NCI-H187 (cell line): ENCODE results near the gene PRKCA.
"Not testable (repeated sequence)": the region's sequence is repeated elsewhere in the genome, so short reads cannot be mapped to it uniquely, and the experiment has no call there.

ENCODE experiments used
- DNase-seq, 2 experiments: peaks; one replicate each; lab custom pipeline; 2025; lab: John Stamatoyannopoulos, UW

The PRKCA gene

DNA sequence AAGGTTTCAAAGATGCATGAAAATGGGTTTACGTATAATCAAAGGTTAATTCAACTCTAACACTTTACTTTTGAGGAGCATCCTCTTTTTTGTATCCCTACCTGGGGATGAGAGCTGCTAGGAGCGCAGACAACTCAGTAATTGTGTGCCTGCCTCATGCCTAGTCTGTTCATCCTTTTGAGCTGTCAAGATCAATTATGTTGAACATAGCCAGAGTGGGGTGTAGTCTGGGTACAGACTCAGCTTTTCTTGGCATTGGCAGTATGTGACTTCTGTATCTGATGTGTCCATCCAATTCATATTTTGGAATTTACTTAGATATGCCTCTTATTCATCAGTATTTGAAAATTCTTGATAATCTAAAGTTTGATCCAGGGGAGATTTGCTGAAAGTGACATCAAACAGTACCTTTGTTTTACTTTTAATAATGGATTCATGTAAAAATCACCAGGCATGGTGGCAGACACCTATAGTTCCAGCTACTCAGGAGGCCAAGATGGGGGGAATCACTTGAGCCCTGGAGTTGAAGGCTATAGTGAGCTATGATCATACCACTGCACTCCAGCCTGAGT, 24.1 kb downstream of the PRKCA start:
- DNase-seq = no peak

DNA sequence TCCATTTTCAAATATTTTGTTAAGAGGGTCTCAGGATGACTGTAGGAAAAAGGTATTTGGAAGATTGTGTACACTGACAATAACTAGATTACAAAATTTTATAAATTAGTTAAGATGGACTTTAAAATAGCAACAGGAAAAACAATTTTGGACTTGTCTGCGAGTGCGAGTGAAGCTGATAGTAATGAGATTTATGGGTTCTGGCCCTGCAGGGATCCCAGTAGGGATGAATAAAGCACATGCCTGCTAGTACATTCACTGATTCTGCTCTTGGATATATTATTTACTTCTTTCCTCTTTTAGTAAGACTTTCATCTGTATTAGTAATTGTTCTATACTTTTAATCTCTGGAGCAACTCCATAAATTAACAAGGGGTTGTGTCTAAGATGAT, 28.2 kb downstream of the PRKCA start:
- DNase-seq = no peak

DNA sequence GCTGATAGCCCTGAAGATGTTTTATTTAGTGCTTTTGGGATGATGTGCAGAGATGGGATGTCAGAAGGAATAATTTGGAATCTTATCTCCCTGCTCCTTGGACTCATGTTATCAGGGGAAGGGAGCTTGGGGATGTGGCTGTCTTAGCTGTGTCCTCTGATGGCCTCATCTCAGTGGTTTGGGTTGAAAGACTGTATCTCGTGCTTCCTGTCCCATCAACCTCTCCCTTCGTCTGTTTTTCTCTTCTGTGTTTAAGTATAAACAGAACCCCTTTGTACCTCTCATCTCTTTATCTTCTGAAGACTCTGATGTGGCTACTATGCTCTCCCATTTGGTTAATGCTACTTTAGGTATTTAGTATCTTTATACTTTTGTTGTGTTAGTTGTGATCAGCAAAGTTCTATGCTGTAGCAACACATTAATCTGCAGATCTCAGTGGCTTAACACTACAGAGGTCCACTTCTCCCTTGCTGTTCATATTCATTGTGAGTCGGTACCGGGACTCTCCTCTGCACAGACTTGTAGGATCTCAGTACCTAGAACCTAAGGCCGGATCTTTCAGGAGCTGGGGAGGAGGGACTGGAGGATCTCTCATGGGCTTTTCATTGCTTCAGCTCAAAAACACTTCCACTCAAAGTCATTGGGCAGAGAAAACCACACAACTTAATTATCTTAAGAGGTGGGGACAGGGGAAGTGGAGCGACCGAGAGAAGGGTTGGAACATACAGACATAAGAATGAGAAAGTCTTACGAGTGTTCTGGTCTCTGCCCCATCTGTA, 28.8 kb downstream of the PRKCA start:
- no peak for DNase-seq

- no peak for DNase-seq
Measured at GRCh38 chr17:66335797-66336196, 33.4 kb downstream of the PRKCA start.

DNA sequence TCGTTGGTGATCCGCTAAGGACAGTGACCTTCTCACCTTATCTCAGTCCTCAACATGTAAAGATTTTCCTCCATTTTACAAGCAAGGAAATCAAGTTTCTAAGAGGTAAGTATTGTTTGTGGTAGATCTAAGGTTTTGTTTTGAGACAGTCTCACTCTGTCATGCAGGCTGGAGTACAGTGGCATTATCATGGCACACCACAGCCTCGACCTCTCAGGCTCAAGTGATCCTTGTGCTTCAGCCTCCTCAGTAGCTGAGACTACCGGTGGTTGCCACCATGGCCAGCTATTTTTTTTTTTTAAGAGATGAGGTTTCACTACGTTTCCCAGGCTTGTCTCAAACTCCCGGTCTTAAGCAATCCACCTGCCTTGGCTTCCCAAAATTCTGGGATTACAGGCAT, 34.9 kb downstream of the PRKCA start:
- no peak for DNase-seq

- no peak for DNase-seq
Measured at GRCh38 chr17:66337866-66338485, 35.6 kb downstream of the PRKCA start.

DNA sequence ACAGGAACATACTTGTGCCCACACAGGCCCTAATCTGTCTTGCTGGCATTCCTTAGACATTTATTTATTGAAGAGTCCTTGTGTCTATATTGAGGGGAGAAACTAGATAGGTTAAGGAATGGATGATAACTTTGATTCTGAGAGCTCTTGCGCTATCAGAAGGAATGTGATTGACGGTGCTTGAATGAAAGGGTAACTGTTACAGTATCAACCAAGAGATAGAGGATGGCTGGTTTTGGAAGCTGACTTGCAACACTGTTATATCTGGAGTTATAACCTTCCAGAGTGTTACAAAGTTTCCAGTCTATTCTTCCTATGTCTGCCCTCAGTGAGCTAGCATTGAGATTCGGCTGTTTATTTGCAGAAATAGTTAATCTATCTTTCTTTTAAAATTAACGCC, 36.5 kb downstream of the PRKCA start:
- DNase-seq = no peak

DNA sequence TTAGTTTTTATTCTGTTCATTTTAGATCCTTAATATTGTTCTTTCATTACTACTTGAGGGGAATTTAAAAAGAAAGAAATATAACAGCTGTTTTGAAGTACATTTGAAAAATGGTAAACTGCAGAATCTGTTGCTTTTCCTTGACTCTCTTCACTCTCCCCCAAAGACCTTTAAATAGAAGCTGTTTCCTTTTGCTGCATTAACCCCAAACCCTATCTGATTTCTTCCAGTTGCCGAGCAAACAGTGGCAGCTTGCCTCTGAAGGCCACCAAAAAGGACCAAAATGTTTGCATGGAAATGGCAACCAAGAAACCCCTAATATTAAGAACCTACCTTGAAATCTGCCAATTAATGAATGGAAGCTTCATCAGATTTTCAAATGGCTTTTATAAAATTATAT, 37.1 kb downstream of the PRKCA start:
- DNase-seq = no peak

- DNase-seq = no peak
Measured at GRCh38 chr17:66340720-66341119, 38.3 kb downstream of the PRKCA start.

GRCh38 chr17:66341462-66341861, 39.0 kb downstream of the PRKCA start:
- no peak for DNase-seq

DNA sequence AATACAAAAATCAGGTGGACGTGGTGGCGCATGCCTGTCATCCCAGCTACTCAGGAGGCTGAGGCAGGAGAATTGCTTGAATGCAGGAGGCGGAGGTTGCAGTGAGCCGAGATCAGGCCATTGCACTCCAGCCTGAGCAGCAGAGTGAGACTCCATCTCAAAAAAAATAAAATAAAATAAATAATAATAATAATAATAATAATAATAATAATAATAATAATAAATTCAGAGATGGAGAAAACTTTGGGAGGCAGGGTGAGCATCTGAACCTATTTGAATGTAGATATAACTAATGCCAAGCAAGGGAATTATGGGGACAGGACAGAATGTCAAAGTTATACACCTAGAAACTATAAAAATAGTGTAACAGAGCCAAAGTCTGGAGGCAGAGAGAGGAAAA, 39.9 kb downstream of the PRKCA start:
- DNase-seq = not testable (repeated sequence)

DNA sequence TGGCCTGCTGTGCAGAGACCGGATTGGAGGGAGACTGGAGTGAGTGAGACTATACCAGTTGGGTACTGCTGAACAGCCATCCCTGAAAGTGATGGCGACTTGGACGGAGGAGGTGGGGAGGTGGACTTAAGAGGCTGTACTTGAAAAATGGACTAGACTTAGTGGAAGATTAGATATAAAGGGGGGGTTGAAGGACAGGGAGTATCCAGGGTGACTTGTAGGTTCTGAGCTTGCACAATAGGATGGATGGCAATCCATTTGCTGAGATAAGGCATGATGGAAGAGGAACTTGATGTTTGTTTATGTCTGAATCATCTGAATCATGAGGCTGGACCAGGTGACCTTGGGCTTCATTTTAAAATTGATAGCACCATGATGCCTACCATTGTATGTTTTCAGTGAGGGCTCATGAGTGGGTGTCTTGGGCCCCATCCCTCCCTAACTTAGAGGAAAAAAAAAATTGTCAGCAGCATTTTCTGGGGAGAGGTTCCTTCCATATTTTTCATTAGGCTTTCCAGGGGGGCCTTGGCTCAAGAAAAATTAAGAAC, 41.2 kb downstream of the PRKCA start:
- no peak for DNase-seq

DNA sequence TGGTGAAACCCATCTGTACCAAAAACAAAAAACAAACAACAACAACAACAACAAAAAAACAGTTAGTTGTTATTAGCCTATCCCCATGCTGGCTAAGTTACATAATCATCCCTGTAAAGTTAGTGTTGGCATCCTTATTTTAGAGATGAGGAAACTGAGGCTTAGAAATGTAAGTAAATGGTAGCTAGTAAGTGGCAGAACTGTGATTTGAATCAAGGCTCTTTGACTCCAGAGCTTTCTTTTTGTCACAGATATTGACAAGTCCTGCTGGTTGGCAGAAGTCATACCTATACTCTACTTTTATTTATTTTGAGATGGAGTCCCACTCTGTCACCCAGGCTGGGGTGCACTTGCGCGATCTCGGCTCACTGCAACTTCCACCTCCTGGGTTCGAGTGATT, 42.1 kb downstream of the PRKCA start:
- DNase-seq = no peak

- DNase-seq = no peak
Measured at GRCh38 chr17:66345264-66345663, 42.9 kb downstream of the PRKCA start.

DNA sequence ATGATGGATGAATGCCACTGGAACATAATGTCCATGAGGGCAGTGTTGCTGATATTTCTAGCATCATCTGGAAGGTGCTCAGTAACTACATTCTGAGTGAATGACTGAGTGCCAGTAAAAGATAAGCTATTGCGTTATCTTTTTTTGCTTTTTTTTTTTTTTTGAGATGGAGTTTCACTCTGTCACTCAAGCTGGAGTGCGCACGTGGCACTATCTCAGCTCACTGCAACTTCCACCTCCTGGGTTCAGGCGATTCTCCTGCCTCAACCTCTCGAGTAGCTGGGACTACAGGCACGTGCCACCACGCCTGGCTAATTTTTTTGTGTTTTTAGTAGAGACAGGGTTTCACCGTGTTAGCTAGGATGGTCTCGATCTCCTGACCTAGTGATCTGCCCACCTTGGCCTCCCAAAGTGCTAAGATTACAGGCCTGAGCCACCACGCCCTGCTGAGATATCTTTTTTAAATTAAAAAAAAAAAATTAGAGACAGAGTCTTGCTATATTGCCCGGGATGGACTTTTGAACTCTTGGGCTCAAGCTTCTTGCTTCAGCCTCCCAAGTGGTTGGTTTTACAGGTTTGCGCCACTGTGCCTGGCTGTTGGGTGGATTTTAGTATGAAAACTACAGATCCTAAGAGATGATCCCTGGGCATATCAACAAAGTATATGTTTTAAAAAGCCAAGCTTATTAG, 43.7 kb downstream of the PRKCA start:
- DNase-seq = not testable (repeated sequence)

GRCh38 chr17:66347661-66348514, 45.5 kb downstream of the PRKCA start:
- DNase-seq = peak in 1 of 2 experiments; percentile 38

GRCh38 chr17:66348584-66349165, 46.3 kb downstream of the PRKCA start:
- DNase-seq = peak in 1 of 2 experiments; percentile 23

- DNase-seq = no peak
Measured at GRCh38 chr17:66349521-66350254, 47.3 kb downstream of the PRKCA start.

GRCh38 chr17:66350576-66350975, 48.2 kb downstream of the PRKCA start:
- not testable (repeated sequence) for DNase-seq

DNA sequence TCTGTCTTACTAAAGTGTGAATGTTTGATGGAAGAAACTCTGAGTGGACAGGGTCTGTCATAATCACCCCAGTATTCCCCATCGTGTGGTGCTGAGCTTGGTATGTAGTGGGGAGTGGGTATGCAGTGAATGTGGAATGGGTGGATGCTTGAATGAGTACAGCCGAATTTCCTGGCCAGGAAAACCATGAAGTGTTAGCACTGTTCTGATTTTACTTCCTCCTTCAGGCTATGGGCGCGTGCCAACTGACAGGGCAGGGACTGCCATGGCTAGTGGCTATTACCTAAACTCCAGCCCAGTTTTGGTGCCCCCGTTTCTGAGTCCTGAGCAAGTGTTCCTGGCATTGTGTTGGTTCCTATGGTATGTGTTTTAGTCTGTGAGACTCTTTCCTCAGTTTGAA, 48.6 kb downstream of the PRKCA start:
- DNase-seq = no peak
